Activated CD4-positive, alpha-beta T cell treated with anti-CD3 and anti-CD28 coated beads for 36 hours (primary cell): ENCODE results near the gene PAX6. TPM values are rescaled to one million over a fixed set of nuclear protein-coding genes. Genes with fewer than 3 reads are reported as not detected.

ENCODE experiments used
- ATAC-seq: fragments of 200-7000 bp; cut with Tn5 transposase; one replicate; pipeline ENCODE4 v1.10.0; 2021; ENCODE audit warnings: mild to moderate bottlenecking, moderate library complexity
- CTCF ChIA-PET: fragments of 350-600 bp; sonication (Branson Sonifier 250); formaldehyde crosslinking; loops from one replicate; lab custom pipeline; 2021; ENCODE audit warnings: antibody characterized with exemption; lab: Charles Lee
- POLR2A ChIA-PET: fragments of 350-600 bp; sonication (Branson Sonifier 250); formaldehyde crosslinking; loops from one replicate; lab custom pipeline; 2021; ENCODE audit warnings: antibody characterized with exemption, inconsistent platforms; lab: Charles Lee
- DNase-seq: peaks from one replicate; pipeline ENCODE4 v3.0.0-alpha.2; 2020
- H3K27ac Mint-ChIP-seq: one replicate; pipeline ENCODE4 v1.8.0; 2021; ENCODE audit warnings: mixed read lengths
- H3K27me3 Mint-ChIP-seq: one replicate; pipeline ENCODE4 v1.8.0; 2021; ENCODE audit warnings: mixed read lengths
- H3K36me3 Mint-ChIP-seq: one replicate; pipeline ENCODE4 v1.8.0; 2021; ENCODE audit warnings: low read depth, mixed read lengths
- H3K4me1 Mint-ChIP-seq: one replicate; pipeline ENCODE4 v1.8.0; 2021; ENCODE audit warnings: mixed read lengths
- H3K4me3 Mint-ChIP-seq: one replicate; pipeline ENCODE4 v1.8.0; 2021; ENCODE audit warnings: mild to moderate bottlenecking, moderate library complexity, mixed read lengths
- H3K9me3 Mint-ChIP-seq: one replicate; pipeline ENCODE4 v1.8.0; 2021; ENCODE audit warnings: low read depth, mixed read lengths
- intact Hi-C, 2 experiments: fragments of 100-400 bp; cut with DNase I in 1 of 2; cut with micrococcal nuclease in 1 of 2; formaldehyde crosslinking; loops; one replicate each; pipeline versions ENCODE4 v1.14.2 to v1.15.1; 2022 to 2024; cut with DNase I, micrococcal nuclease
- total RNA-seq, 2 experiments: library from RNA; stranded (reverse); gene quantifications; one replicate each; pipeline ENCODE4 v1.2.3, GENCODE V29; 2021

The PAX6 gene
- total RNA-seq, 2 experiments from 2014 or later, result 0.07 TPM; not detected in 1

DNA sequence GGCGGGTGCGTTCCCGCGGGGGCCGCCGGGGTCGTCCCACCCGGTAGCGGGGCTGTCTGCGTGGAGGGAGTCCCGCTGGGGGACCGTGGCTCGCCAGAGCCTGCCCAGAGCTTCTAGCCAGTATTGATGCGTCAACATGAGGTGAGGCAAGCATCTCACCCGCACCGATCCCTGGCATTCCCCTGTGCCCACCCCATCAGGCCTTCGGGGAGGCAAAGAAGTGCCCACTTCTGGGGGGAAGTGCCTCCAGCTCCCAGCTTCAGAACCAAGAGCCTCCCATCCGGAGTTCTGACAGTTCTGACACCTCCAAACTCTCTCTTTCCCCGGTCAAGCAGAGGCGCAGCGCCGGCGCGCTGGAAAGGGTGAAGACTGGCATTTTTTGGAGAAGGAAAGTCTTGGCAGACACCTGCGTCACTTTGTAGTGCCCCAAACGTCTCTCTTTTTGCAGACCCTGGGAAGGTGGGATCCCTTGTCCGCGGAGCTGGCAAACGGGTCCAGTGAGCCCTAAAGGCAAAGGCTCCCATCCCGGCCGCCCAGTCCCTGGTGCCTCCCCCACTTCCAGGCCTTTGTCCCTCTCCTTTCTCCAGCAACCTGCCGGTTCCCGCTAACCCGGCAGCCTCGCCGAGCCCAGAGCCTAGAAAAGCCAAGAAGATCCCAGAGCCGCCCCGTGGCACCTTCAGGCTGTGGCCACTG is 3.2 kb upstream of the PAX6 start:
- no peaks in the 10 kb centered on the region for H3K36me3 Mint-ChIP-seq
- POLR2A ChIA-PET, result no interaction called here
- no peak for DNase-seq
- peaks cover 46% of the 10 kb centered on the region for H3K4me1 Mint-ChIP-seq
- H3K27ac Mint-ChIP-seq, result no peak overlapping the region
- ATAC-seq, result no peak
- intact Hi-C loops, result loop anchor here (5.0 to 10.0 kb wide), 3 partner anchors 278 to 420 kb away; partner anchors contain the start of genes ELP4 (in 1 of the 2), IMMP1L (in 1 of the 2) and RCN1 (in 1 of the 2)
- no peaks in the 10 kb centered on the region for H3K9me3 Mint-ChIP-seq
- no peak overlapping the region for H3K4me3 Mint-ChIP-seq
- CTCF ChIA-PET, result no interaction called here
- H3K27me3 Mint-ChIP-seq, result peaks cover 57% of the 10 kb centered on the region

DNA sequence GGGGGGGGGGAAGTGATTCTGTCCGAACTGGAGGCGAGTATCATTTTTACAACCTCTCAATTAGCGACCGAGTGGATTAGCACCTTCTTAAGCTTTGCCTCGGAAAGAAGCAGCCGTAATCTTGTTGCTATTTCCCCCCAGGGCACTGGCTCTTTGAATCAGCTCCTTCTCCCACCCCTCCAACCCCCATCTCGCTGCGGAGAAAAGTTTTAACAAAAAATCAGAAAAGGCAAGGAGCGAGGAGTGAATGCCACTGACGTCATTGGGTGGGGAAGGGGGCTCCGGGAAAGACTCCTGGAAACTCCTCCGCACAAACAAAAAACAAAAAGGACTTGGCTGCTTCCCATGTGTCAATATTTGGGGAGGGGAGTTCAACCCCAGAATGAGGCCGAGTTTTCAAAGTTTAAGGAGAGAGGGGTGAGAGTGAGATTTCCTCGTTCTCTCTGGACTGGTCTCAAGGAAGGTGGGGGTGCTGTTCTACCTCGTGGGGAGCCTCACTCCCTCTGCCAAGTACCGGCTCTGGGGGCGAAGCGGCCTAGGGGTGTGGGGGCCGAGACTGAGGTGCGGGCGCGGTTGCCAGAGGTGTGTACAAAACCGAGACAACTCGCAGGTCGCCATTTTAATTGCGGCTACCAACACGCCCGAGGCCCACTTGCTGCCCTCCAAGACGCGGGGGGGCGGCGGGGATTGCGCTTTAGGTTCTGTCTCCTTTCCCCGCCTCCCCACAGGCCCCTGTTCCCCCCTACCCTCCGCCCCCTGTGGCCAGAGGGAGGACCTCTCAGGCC is 2.5 kb upstream of the PAX6 start:
- Mint-ChIP-seq H3K4me1 (peaks cover 51% of the 10 kb centered on the region), H3K36me3 (no peaks in the 10 kb centered on the region), H3K9me3 (no peaks in the 10 kb centered on the region), H3K27ac (no peak overlapping the region), H3K4me3 (peak overlapping the region; percentile 51), H3K27me3 (peaks cover 59% of the 10 kb centered on the region)
- intact Hi-C loops, result loop anchor here (5.0 to 10.0 kb wide), 3 partner anchors 279 to 419 kb away; partner anchors contain the start of genes ELP4 (in 1 of the 2), IMMP1L (in 1 of the 2) and RCN1 (in 1 of the 2)
- ATAC-seq, result no peak
- CTCF ChIA-PET, result no interaction called here
- DNase-seq, result no peak
- POLR2A ChIA-PET, result no interaction called here

DNA sequence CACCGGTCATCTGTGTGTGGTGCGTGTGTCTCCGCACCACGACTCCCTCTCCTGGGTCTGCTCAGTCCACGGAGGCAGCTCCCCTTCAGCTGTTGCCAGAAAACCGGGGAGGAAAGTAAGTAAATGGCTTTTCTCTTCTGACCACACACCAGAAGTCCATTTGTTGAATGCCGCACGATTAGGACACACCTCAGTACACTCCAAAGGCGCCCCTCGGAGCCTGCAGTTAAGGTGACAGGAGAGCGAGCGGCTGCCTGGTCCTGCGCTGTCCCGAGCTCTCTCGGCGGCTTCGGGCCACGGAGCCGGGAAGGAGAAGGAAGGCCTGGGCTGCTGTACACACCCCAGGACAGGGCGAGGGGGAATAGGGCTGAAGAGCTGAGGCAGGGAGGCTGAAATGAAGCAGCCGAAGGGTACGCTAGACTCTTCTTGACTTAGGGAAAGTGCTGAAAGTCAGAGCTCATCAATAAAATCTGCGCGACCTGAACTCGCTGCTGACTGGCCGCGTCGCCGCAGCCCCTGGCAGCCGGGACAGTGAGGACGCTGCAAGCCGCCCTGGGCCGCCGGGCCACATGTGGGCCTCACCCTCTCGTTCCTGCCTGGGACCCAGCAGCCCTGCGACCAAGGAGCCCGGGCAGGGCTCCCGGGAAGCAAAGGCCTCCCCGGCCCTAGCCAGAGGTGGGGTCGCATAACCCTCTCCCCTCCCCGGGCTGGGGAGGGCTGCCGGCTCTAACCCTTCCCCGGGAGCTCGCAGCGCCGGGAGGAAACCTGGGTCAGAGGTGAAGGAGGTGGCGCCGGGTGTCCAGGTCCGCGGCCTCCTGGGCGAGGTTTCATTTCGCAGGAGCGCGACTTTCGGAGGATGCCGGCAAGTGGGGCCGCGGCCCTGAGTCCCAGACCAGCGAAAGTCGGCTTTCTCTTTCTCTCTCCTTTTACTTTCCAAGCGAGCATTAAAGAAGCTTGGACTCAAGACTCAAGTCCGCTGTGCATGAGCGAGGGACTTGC is 1.6 kb upstream of the PAX6 start:
- intact Hi-C loops, result loop anchor here (5.0 to 10.0 kb wide), 3 partner anchors 280 to 418 kb away; partner anchors contain the start of genes ELP4 (in 1 of the 2), IMMP1L (in 1 of the 2) and RCN1 (in 1 of the 2)
- CTCF ChIA-PET, result no interaction called here
- Mint-ChIP-seq H3K27me3 (peaks cover 64% of the 10 kb centered on the region), H3K9me3 (no peaks in the 10 kb centered on the region), H3K36me3 (no peaks in the 10 kb centered on the region), H3K27ac (no peak overlapping the region), H3K4me3 (peak overlapping the region; percentile 51), H3K4me1 (peaks cover 49% of the 10 kb centered on the region)
- ATAC-seq, result no peak
- POLR2A ChIA-PET, result no interaction called here
- peak; percentile 35 for DNase-seq

GRCh38 chr11:31809857-31810778 is 1.0 kb downstream of the PAX6 start:
- intact Hi-C loops, result loop anchor here (5.0 to 10.0 kb wide), 5 partner anchors 282 to 1485 kb away; partner anchors contain the start of genes ARL14EP (in 1 of the 2), ELP4 (in 1 of the 2), IMMP1L (in 1 of the 2) and RCN1 (in 1 of the 2)
- ChIA-PET CTCF (interaction anchor here (1.1 to 2.1 kb wide), 2 partner anchors 9 to 10 kb away, joined by 3 to 4 read pairs; no protein-coding TSS in a partner anchor), POLR2A (no interaction called here)
- Mint-ChIP-seq H3K4me1 (peaks cover 38% of the 10 kb centered on the region), H3K27ac (no peak overlapping the region), H3K36me3 (no peaks in the 10 kb centered on the region), H3K27me3 (peaks cover 66% of the 10 kb centered on the region), H3K4me3 (peak overlapping the region; percentile 60), H3K9me3 (no peaks in the 10 kb centered on the region)
- ATAC-seq, result no peak
- peak; percentile 38 for DNase-seq

- POLR2A ChIA-PET, result no interaction called here
- no peak overlapping the region for H3K27ac Mint-ChIP-seq
Measured at GRCh38 chr11:31809541-31809856, 1.6 kb downstream of the PAX6 start.

DNA sequence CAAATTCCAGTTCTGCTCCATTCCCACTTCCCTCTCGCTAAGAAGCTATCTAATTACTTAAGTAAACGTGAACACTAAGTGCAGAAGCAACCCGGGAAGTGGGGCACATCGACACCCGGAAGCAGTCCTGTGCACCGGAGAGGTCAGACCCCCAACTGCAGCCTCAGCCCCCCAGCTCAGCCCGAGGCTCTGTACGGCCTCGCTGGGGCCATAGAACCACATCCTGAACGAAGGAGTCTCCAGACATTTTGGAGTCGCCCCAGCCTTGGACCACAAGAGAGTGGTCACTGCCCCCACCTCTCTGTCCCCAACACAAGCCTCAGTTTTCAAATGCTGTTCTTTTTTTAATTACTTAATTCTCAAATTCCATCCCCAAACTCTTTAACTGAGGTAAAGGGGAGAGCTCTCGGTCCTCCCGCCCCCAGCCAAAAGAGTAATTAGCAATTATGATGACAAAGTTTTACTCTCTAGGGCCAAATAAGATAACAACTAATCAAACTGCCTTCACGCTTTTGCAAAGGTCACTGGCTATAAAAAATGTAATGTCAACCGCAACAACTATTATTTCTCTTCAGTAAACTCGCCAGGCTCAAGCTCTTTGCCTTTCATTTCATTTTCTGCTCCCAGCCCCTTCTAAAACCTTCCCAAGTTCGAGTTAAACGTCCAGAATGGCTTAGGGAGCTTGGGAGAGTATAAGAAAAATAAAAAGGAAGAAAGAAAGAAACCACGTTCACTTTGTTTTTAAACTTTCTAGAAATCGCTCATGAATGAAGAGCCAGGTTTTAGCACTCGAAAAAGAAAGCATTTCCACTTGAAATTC is 2.2 kb downstream of the PAX6 start:
- H3K4me1 Mint-ChIP-seq, result peaks cover 38% of the 10 kb centered on the region
- H3K4me3 Mint-ChIP-seq, result peak overlapping the region; percentile 26
- no peak for DNase-seq
- ChIA-PET CTCF (interaction anchor here (0.8 to 2.1 kb wide), 4 partner anchors 10 to 22 kb away, joined by 3 to 4 read pairs (median 3); no protein-coding TSS in a partner anchor), POLR2A (interaction anchor here (0.9 kb wide), 1 partner anchor 11 kb away, joined by 4 read pairs; no protein-coding TSS in a partner anchor)
- no peaks in the 10 kb centered on the region for H3K36me3 Mint-ChIP-seq
- H3K9me3 Mint-ChIP-seq, result no peaks in the 10 kb centered on the region
- H3K27ac Mint-ChIP-seq, result no peak overlapping the region
- intact Hi-C loops, result loop anchor here (10.0 kb wide), 2 partner anchors 324 to 1484 kb away; partner anchors contain the start of gene ARL14EP (in 1 of the 2)
- H3K27me3 Mint-ChIP-seq, result peaks cover 67% of the 10 kb centered on the region
- no peak for ATAC-seq

More at GRCh38 chr11:31809541-31809856, 1.6 kb downstream of the PAX6 start:
- H3K4me3 Mint-ChIP-seq, result peak overlapping the region; percentile 26
- peaks cover 65% of the 10 kb centered on the region for H3K27me3 Mint-ChIP-seq
- H3K9me3 Mint-ChIP-seq, result no peaks in the 10 kb centered on the region
- CTCF ChIA-PET, result interaction anchor here (1.1 to 2.1 kb wide), 2 partner anchors 9 to 10 kb away, joined by 3 to 4 read pairs; no protein-coding TSS in a partner anchor
- H3K36me3 Mint-ChIP-seq, result no peaks in the 10 kb centered on the region
- peaks cover 36% of the 10 kb centered on the region for H3K4me1 Mint-ChIP-seq
- intact Hi-C loops, result loop anchor here (10.0 kb wide), 2 partner anchors 325 to 1485 kb away; partner anchors contain the start of gene ARL14EP (in 1 of the 2)
- no peak for ATAC-seq
- DNase-seq, result no peak

- H3K9me3 Mint-ChIP-seq, result no peaks in the 10 kb centered on the region
- CTCF ChIA-PET, result interaction anchor here (0.6 to 0.9 kb wide), 5 partner anchors 9 to 1293 kb away, joined by 3 read pairs; no protein-coding TSS in a partner anchor
- ATAC-seq, result no peak
- no peak for DNase-seq
- H3K27ac Mint-ChIP-seq, result no peak overlapping the region
- H3K36me3 Mint-ChIP-seq, result no peaks in the 10 kb centered on the region
- intact Hi-C loops, result loop anchor here (10.0 kb wide), 2 partner anchors 323 to 1483 kb away; partner anchors contain the start of gene ARL14EP (in 1 of the 2)
- peaks cover 42% of the 10 kb centered on the region for H3K4me1 Mint-ChIP-seq
- POLR2A ChIA-PET, result interaction anchor here (0.9 kb wide), 1 partner anchor 10 kb away, joined by 4 read pairs; no protein-coding TSS in a partner anchor
- no peak overlapping the region for H3K4me3 Mint-ChIP-seq
- peaks cover 71% of the 10 kb centered on the region for H3K27me3 Mint-ChIP-seq
Measured at GRCh38 chr11:31807799-31808667, 3.1 kb downstream of the PAX6 start.

GRCh38 chr11:31806928-31807798 is 4.0 kb downstream of the PAX6 start:
- no peaks in the 10 kb centered on the region for H3K9me3 Mint-ChIP-seq
- no peak for ATAC-seq
- H3K27ac Mint-ChIP-seq, result no peak overlapping the region
- H3K36me3 Mint-ChIP-seq, result no peaks in the 10 kb centered on the region
- intact Hi-C loops, result loop anchor here (10.0 kb wide), 2 partner anchors 322 to 1482 kb away; partner anchors contain the start of gene ARL14EP (in 1 of the 2)
- no peak overlapping the region for H3K4me3 Mint-ChIP-seq
- ChIA-PET CTCF (interaction anchor here (0.8 kb wide), 1 partner anchor 1292 kb away, joined by 3 read pairs; no protein-coding TSS in a partner anchor), POLR2A (no interaction called here)
- DNase-seq, result no peak
- peaks cover 43% of the 10 kb centered on the region for H3K4me1 Mint-ChIP-seq
- H3K27me3 Mint-ChIP-seq, result peaks cover 74% of the 10 kb centered on the region
